ENCODE results near the gene POLR3F.
"Not testable (repeated sequence)": the region's sequence is repeated elsewhere in the genome, so short reads cannot be mapped to it uniquely, and the experiment has no call there.

The POLR3F gene, protein sequence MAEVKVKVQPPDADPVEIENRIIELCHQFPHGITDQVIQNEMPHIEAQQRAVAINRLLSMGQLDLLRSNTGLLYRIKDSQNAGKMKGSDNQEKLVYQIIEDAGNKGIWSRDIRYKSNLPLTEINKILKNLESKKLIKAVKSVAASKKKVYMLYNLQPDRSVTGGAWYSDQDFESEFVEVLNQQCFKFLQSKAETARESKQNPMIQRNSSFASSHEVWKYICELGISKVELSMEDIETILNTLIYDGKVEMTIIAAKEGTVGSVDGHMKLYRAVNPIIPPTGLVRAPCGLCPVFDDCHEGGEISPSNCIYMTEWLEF

DNA sequence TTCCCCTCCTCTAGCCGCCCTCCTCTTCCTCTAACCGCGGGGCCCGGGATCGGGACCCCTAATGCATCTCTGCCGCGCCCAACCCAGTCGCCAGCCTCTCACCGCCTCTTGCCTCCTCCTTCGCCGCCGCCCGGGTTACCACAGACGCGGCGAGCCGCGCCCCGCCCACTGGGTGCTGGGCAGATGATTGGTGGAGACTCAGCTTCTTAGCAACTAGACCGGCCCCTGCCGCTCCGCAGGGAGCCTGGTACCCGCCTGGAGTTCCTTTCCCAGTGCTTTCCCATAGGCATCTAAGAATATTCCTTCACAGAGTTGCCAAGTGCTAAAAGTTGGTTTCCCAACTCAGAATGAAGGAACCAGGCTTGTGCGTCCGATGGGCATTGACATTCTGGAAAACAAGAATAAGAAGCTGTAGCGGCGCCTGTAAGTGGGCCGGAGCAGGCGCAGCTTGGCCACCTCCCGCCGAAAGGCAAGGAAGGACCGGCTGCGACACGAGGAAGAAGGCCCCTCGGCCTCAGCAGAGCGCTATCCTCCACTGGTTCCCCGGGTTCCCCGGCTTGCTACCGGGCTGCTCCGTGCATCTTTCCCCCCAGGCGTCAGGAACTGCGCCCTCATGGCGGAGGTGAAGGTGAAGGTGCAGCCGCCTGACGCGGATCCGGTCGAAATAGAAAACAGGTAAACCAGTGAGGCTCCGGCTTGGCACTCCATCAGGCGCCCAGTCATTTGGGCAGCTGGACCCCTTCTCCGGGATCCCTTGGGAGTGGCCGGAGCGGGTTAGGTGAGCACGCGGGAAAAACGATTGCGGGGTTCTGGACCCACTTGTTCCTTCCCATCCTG, at the start of gene POLR3F, which contains the start of gene DZANK1:
Gene POLR3F (plus strand): TSS at position 497 of the 837 bp plus-strand sequence. CDS start 117 bp downstream, at position 614.
Gene DZANK1 (minus strand): TSS at position 137 of the 837 bp plus-strand sequence. CDS start 1,672 bp downstream, outside the sequence.
- DNase-seq (ENCODE audit: low spot score): peak; percentile 99

DNA sequence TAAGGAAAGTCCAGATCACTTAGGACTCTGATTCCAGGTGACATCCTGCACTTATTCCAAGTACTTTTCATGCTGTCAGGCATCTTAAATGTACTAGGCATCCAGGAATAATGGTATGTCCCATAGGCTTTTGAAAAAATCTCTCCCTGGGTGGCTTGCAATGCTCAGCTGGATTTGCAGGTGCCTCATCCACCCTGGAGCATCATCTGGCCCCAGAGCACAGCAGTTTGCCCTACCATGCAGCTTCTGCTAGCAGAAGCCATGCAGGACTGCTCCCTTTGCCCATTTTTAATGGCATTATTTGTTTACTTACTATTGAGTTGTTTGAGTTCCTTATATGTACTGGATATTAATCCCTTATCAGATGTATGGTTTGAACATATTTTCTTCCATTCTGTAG, 45.6 kb upstream of the POLR3F start:
- DNase-seq (ENCODE audit: low spot score): no peak

DNA sequence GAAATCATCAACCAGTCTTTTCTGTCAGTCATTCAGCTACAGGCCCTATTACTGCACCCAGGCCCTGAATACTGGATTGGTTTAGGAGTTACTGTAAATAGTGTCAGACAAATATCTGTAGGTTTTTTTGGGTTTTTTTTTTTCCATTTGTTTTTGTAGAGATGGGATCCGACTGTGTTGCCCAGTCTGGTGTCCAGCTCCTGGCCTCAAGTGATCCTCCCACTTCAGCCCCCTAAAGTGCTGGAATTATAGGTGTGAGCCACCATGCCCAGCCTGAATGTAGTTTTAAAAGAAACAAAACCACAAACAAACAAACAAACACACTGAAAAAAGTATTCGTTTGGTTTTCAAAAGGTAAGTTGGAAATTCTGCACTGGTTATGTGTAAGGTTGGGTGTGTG, 40.0 kb upstream of the POLR3F start:
- DNase-seq (ENCODE audit: low spot score): no peak

DNA sequence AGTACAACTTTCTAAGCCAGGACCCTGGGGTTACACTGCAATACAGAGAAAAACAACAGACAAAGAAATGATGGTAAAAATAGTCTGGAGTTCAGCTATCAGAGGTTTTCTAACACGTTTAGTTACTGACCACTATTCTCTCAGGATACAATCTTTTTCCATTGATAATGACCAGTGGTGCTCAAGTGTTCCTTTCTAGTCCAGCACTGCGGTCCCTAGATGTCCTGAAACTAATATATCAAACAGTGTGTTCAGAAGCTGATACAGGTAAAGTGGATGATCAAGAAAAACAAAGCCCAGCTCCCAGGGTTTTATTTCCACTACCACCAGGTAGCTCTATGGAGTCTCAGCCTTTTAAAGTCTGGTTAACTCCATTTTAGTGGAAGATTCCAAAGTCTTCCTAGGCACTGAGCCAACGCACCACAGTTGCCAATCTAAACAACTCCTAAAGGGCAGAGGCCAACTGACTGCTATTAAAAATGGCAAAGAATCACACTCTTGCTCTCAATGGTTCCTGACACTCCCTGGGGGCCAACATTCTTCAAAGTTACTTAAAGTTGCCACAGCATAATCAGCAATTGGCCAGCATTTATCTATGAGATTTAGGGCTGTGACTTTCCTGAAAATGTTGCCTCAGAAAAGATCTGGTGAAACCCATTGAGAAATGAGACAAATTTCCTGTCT, 38.6 kb upstream of the POLR3F start:
- no peak for DNase-seq (ENCODE audit: low spot score)

DNA sequence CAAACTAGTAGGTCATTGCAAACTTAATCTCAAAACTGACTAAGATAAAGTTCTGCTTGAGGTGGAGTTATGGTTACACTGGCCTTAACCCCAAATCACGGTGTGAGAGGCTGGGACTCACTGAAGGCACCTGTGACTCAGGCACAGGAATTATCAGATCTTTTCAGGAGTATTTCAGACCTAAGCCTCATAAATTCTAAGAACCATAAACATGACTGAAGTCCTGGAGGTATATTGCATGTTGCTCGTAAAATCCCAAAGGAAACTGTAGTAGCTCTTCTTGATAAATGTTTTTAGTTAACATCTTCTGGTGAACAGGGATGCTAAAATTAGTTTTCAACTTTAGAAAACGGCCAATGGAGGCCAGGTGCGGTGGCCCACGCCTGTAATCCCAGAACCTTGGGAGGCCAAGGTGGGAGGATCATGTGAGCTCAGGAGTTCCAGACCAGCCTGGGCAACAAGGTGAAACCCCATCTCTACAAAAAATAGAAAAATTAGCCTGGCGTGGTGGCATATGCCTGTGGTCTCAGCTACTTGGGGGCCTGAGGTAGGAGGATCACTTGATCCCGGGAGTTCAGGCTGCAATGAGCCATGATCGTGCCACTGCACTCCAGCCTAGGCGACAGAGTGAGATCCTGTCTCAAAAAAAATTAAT, 36.9 kb upstream of the POLR3F start:
- no peak for DNase-seq (ENCODE audit: low spot score)

DNA sequence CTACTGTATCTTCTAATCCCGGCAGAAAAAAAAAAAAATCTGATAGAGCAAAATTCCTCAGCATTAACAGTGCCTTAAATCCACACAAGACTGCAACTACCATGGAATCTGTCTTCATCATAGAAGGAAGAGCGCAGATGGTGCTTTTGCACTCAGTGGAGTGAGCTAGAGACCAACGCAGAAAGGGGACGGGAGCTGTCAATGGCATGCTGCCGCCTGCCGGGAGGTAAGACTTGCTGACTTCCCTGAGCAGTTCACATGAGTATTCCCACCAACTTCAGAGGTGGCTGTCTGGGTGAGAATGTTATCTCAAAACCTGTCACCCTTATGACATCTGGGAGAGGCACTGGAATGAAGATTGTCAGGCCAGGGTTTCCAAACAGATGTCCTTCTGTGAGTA, 36.0 kb upstream of the POLR3F start:
- no peak for DNase-seq (ENCODE audit: low spot score)

DNA sequence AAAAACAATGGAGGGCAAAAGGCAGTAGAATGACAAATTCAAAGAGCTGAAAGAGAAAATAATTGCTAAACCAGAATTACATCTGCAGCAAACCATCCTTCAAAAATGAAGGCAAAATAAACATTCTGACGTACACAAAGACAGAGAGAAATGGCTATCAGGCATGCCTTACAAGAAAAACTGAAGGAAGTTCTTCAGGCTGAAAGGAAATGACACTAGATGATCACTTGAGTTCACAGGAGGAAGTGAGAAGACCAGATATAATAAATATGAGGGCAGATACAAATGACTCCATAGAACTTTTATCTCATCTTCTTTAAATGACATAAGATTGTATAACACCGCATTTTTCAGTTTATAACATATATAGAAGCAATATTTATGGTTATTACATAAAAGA, 30.3 kb upstream of the POLR3F start:
- no peak for DNase-seq (ENCODE audit: low spot score)

DNA sequence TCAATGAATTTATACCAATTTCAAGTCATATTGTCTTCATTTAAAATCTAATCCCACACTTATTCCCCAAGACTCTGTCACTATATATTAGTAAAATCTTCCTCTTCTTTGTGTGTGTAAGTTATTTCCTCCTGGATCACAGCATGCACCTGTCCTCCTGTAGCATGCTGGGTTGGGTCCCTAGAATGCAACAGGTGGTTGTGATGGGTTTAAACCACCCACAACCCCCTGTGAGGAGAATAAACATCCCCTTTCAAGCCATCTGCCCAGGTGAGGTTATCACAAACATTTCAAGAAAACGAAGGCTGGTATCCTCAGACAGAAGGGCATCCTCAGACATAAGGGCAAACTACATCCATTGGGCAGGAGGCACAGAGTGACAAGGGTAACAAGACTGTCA, 26.8 kb upstream of the POLR3F start:
- no peak for DNase-seq (ENCODE audit: low spot score)

DNA sequence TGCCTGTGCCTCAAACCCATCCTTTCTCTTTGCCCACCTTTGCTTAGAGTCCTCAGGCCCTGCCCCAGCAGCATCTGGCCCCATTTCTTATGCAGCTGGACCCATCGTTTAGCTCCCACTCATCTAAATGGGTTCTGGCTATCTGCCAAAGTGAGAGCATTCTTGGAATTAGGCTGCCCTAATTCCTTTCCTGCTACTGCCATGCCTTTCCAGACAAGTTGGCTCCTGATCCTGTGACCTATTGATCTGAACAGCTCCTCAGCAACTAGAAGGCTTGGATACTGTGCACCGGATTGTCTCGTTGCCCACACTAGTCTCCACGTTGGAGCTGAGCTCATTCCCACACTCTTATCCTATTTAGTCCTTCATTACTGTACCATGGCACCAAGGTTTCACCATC, 23.3 kb upstream of the POLR3F start:
- no peak for DNase-seq (ENCODE audit: low spot score)

DNA sequence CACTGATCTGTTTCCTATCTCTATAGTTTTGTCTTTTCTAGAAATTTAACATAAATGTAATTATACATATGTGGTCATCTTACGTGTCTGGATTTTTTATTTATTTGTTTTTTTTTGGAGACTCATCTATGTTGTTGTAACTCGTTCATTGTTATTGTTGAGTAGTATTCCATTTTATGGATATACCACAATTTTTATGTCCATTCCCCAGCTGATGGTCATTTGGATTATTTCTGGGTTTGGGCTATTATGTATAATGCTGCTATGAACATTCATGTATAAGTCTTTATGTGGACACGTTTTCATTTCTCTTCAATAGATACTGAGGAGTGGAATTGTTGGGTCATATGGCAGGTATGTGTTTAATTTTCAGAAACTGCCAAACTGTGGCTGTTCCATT, 10.6 kb upstream of the POLR3F start:
- DNase-seq (ENCODE audit: low spot score): no peak

DNA sequence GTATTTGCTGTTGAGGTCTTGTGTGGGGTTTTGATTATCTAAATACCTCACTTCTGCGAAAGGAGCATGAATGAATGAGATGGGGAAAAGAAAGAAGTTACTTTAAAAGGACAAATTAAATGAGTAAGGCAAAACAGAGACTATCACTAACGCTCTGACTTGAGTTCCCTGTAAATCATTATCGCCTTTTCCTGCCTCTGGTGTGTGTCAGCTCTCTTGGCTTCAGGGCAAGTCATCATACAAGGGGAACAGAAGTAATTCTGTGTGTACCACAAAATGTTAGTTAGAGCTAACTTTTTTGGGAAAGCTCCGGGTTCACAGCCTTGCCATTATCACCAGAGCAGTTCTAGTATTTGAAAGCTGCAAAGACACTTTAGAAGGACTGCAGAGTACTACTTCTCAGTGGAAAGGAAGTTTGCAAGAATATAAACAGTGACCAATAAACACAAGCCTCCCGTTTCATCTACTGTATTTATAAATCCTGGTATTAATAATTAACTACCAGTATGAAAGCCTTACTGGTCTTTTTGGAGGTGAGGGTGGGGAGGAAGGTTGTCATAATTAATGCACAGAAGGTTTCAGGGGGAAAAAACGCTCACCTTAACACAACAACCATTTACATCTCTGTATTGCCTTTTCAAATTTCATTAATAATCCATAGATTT, 1.5 kb upstream of the POLR3F start:
- DNase-seq (ENCODE audit: low spot score): no peak

DNA sequence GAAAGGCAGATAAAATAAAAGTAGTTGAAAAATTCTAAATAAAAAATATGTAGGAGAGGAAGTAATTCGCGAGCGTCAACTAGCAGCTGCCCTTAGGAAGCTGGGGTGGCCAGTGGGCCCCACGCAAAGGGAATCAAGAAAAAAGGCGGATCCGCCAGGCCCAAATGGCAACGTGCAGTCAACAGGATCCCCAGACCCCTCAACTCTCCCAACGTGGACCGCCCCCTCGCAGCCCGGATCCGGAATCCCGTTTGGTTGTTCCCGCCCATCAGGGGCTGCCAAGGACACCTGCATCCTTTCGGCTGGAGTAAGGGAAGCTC, 656 bp upstream of the POLR3F start:
- no peak for DNase-seq (ENCODE audit: low spot score)

DNA sequence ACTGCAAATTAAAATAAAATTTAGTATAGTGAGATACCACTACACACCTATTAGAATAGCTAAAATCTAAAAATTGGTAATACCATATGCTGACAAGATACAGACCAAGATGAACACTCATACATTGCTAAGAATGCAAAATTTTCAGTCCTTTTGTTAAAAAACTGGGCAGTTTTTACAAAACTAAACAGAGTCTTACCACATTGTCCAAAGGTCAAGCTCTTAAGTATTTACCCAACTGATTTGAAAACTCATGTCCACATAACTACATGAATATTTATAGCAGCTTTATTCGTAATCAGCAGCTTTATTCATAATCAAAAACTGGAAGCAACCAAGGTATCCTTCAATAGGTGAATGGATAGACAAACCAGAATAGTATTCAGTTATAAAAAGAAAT, 10.0 kb downstream of the POLR3F start:
- no peak for DNase-seq (ENCODE audit: low spot score)

DNA sequence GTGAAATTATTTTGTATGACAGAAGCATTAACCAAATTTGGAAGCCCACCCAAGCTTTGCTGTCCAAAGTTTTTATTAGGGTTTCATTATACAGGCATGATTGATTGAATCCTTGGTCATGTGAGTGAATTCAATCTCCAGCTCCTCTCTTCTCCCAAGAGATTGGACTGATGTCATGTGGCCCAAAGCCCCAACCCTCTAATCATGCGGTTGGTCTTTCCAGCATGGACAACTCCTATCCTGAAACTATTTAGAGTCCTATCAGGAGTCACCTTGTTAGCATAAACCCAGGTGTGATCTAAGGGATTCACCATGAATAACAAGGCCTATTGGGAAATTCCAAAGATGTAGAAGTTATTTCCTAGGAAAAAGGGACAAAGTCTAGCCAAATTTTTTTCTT, 10.6 kb downstream of the POLR3F start:
- no peak for DNase-seq (ENCODE audit: low spot score)

DNA sequence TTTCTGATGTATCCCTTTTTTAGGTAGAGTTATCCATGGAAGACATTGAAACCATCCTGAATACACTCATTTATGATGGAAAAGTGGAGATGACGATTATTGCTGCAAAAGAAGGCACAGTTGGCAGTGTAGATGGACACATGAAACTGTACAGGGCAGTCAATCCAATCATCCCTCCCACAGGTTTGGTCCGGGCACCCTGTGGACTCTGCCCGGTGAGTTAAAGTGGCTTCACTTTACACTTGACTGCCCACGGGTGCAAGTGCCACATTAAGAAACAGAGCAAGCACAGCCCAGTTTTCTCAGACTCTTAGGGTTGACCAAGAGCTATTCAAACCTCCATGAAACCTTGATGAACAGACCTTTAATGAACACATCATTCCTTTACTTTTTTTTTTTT, 14.4 kb downstream of the POLR3F start:
- no peak for DNase-seq (ENCODE audit: low spot score)

DNA sequence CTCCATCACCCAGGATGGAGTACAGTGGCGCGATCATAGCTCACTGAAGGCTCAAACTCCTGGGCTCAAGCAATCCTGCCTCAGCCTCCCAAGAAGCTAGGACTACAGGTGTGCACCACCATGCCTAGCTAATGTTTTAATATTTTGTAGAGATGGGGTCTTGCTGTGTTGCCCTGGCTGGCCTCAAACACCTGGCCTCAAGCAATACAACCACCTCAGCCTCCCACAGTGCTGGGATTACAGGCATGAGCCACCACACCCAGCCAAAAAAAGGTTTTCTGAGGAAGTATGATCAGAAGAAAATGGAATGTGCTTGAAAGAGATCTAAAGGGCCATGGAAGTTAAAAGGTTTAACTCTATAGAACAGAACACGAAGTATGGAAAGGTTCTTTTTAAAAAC, 21.1 kb downstream of the POLR3F start:
- no peak for DNase-seq (ENCODE audit: low spot score)

DNA sequence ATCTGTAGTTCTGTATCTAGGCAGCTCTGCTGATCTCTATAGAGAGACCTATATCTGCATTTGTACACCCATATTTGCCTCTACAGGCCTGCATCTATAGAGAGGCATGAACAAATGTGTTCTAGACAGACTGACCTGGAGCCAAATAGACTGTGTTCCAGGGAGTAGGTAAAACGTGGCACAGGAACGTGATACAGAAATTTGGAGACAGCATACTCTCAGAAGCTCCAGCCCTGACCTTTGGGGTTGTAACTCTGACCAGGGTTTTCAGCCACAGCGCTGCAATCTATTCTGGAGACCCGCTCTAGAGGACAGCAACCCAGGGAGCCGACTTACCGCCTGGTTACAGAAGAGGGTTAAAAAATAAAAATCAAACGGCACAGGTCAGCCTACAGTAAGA, 28.9 kb downstream of the POLR3F start:
- DNase-seq (ENCODE audit: low spot score): no peak

DNA sequence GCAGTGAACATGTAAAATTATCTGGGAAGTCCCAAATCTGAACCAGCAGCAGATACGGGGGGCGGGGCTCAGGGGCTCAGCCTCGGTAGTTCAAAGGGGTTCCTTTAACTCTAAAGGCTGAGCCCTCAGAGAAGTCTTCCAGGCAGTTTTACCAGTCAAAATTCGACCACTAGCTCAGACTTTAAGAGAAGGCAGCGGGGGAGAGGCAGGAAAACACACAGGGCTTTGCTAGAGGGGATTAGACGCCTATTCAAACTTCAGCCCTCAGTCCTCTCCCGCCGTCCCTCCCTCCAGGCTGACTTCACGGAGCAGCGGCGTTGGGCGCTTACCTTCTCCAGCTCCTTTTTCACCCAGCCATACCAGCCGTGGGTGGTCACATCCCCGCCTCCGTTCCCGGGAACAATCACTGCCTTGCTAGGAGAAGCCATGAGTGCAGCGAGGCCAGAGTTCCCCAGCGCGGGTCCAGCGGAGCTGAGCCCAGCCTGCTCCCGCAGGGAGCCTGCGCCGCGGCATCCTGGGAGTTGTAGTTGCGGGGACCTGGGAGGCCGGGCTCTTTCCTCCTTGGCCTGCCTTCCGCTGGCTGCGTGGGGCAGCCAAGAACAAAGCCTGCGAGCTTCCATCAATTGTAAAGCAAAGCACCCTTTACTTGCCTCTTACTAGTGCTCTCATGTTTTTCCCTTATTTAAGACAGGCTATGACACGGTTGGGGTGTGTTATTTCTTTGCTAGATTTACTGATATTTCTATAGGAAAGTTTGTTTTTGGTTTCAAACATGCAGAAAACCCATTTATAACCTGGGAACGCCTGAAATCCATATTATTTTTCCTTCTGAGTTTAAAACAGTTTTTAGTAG, 29.8 kb downstream of the POLR3F start, which contains the start of gene RBBP9:
Gene RBBP9 (minus strand): TSS at position 486 of the 853 bp plus-strand sequence. CDS start 58 bp downstream, at position 428.
- DNase-seq (ENCODE audit: low spot score): peak; percentile 90

DNA sequence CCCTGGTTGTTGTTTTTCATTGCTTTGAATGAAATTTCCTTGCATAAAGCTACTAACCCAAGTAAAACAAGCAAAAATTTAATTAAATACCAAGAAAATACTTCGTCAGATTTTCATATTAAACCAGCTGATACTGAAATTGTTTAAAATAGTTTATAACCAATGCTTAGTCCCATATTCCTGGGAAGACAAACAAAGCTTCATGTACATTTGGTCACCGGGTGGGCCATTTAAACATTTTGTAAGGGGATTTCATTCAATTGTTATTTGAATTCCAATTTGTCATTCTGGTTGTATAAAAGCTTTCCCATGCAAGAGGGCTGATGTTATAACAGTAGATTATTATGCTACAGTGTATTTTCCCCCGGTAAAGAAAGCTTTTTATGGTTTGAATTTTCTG, 30.4 kb downstream of the POLR3F start:
- DNase-seq (ENCODE audit: low spot score): no peak

DNA sequence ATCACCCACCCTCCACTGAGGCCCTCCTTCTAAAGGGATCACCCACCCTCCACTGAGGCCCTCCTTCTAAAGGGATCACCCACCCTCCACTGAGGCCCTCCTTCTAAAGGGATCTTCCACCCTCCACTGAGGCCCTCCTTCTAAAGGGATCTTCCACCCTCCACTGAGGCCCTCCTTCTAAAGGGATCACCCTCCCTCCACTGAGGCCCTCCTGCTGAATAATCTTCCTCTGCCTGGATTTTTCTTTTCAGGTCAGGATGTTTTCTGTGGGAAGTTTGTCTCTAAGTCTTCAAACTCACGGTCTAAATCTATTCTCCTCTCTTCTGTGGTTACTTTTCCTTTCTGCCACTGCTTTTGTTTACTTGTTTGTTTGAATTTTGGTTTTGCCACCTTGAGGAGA, 34.5 kb downstream of the POLR3F start:
- not testable (repeated sequence) for DNase-seq (ENCODE audit: low spot score)
